Measurements from ENCODE around the gene PSME3IP1.

The PSME3IP1 gene

GRCh38 chr16:57166951-57167350, 18.9 kb downstream of the PSME3IP1 start:
- no peak for DNase-seq

GRCh38 chr16:57166451-57166850, 19.4 kb downstream of the PSME3IP1 start:
- no peak for DNase-seq

GRCh38 chr16:57165938-57166337, 19.9 kb downstream of the PSME3IP1 start:
- no peak for DNase-seq

GRCh38 chr16:57165483-57165882, 20.4 kb downstream of the PSME3IP1 start:
- DNase-seq, result no peak

GRCh38 chr16:57163842-57164241, 22.0 kb downstream of the PSME3IP1 start:
- no peak for DNase-seq

GRCh38 chr16:57159447-57159846, 26.4 kb downstream of the PSME3IP1 start:
- no peak for DNase-seq

GRCh38 chr16:57157533-57157932, 28.3 kb downstream of the PSME3IP1 start:
- no peak for DNase-seq

GRCh38 chr16:57156351-57156703, 29.5 kb downstream of the PSME3IP1 start:
- no peak for DNase-seq

- no peak for DNase-seq
These were observed 30.0 kb downstream of the PSME3IP1 start for GRCh38 chr16:57155702-57156350.

- no peak for DNase-seq
These were observed 32.0 kb downstream of the PSME3IP1 start for GRCh38 chr16:57153841-57154240.

GRCh38 chr16:57152096-57153093, 33.4 kb downstream of the PSME3IP1 start:
- DNase-seq, result no peak

GRCh38 chr16:57151369-57151768, 34.5 kb downstream of the PSME3IP1 start:
- no peak for DNase-seq

GRCh38 chr16:57150682-57151330, 35.0 kb downstream of the PSME3IP1 start:
- DNase-seq, result no peak

- no peak for DNase-seq
These were observed 36.4 kb downstream of the PSME3IP1 start for GRCh38 chr16:57149391-57149790.

- no peak for DNase-seq
These were observed 37.4 kb downstream of the PSME3IP1 start for GRCh38 chr16:57148481-57148880.

- peak in 1 of 2 donors; percentile 60 for DNase-seq
These were observed 38.2 kb downstream of the PSME3IP1 start for GRCh38 chr16:57147381-57148221.

GRCh38 chr16:57146735-57147134, 39.1 kb downstream of the PSME3IP1 start:
- DNase-seq, result no peak

GRCh38 chr16:57146040-57146647, 39.7 kb downstream of the PSME3IP1 start:
- no peak for DNase-seq

GRCh38 chr16:57145046-57146021, 40.5 kb downstream of the PSME3IP1 start:
- DNase-seq, result no peak

GRCh38 chr16:57144027-57144426, 41.8 kb downstream of the PSME3IP1 start:
- no peak for DNase-seq
